Peyer's patch (tissue), 4 donors: ENCODE data around the gene NLK. TPM values are rescaled to one million over a fixed set of nuclear protein-coding genes. Genes with fewer than 3 reads are reported as not detected.
A peak's percentile ranks its signal among the peaks of the same experiment; 100 is the strongest.
"Not testable (repeated sequence)": the region's sequence is repeated elsewhere in the genome, so short reads cannot be mapped to it uniquely, and the experiment has no call there.

Experiments
- DNase-seq, 3 donors: peaks; one replicate each; pipeline ENCODE4 v3.0.0-alpha.2; 2017 to 2019
- H3K27ac ChIP-seq, 4 donors: fragments of 200-600 bp; sonication (generic); one replicate each; pipeline ENCODE4 v1.5.1; 2016 to 2019
- H3K27me3 ChIP-seq, 2 donors: fragments of 200-600 bp; sonication (generic); one replicate each; pipeline ENCODE4 v1.5.1; 2019
- H3K36me3 ChIP-seq, 3 donors: fragments of 200-600 bp; sonication (generic); one replicate each; pipeline ENCODE4 v1.5.1; 2016 to 2019
- H3K4me1 ChIP-seq, 4 donors: fragments of 200-600 bp; sonication (generic); one replicate each; pipeline ENCODE4 v1.5.1; 2016 to 2019
- H3K4me3 ChIP-seq, 4 donors: fragments of 200-600 bp; sonication (generic); 1 replicate in 3 of 4; 2 replicates in 1 of 4; pipeline ENCODE4 v1.5.1; 2016 to 2019; ENCODE audit warnings: mild to moderate bottlenecking in 1 of 4
- H3K9me3 ChIP-seq, 4 donors: fragments of 200-600 bp; sonication (generic); one replicate each; pipeline ENCODE4 v1.5.1; 2016 to 2019; ENCODE audit warnings: mild to moderate bottlenecking in 1 of 4
- CTCF ChIP-seq, 6 experiments: fragments of 450-650 bp in 4 of 6; fragments of 200-600 bp in 2 of 6; sonication (generic) in 1 of 6; IDR thresholded peaks; one replicate each; pipeline ENCODE4 v1.5.1; 2017 to 2019; ENCODE audit warnings: antibody characterized with exemption in 6 of 6, mild to moderate bottlenecking in 3 of 6, moderate library complexity in 1 of 6
- POLR2A ChIP-seq, 2 donors: fragments of 450-650 bp; IDR thresholded peaks; one replicate each; pipeline ENCODE4 v1.5.1; 2017; ENCODE audit warnings: antibody characterized with exemption in 2 of 2, mild to moderate bottlenecking in 2 of 2, moderate library complexity in 2 of 2
- small RNA-seq, 2 donors: library from RNA; depleted of rRNA; stranded (forward); fragments of <200 nt; gene quantifications; one replicate each; pipeline ENCODE3, GENCODE V24; 2016
- total RNA-seq, 4 donors: library from RNA; depleted of rRNA; stranded (reverse); fragments of >200 nt; gene quantifications; one replicate each; pipeline ENCODE4 v1.1.0, GENCODE V29; 2016

NLK gene
- total RNA-seq, 4 donors from 2014 or later: 20.5 to 45.4 (median 27.1) TPM

- H3K27me3 ChIP-seq, H3K36me3 ChIP-seq, H3K9me3 ChIP-seq, H3K27ac ChIP-seq, H3K4me1 ChIP-seq, DNase-seq, H3K4me3 ChIP-seq: not testable (repeated sequence)
- TF ChIP-seq CTCF (IDR thresholded peaks at IDR 0.05): peak in 1 of 6 experiments; percentile 2
These were observed 196.2 kb downstream of the NLK start for GRCh38 chr17:28238547-28239270.

DNA sequence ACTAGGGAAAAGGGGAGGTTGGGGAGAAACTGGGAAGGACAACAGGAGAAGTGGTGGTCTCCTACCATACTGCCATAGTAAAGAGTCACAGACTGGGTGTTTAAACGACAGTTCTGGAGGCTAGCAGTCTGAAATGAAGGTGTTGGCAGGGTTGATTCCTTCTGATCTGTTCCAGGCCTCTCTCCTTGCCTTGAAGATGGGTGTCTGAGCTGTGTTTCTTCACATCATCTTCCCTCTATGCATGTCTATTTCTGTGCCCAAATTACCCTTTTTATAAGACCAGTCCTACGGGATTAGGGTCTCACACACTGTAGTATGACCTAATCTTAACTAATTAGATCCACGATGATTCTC lies 196.8 kb downstream of the NLK start:
- Histone ChIP-seq H3K27ac (no peak overlapping the region), H3K4me1 (no peaks in the 10 kb centered on the region)

GRCh38 chr17:28240688-28241340 lies 198.3 kb downstream of the NLK start:
- Histone ChIP-seq H3K27me3 (no peaks in the 10 kb centered on the region), H3K4me1 (no peaks in the 10 kb centered on the region), H3K27ac (no peak overlapping the region), H3K9me3 (no peaks in the 10 kb centered on the region), H3K4me3 (no peak overlapping the region), H3K36me3 (no peaks in the 10 kb centered on the region)
- no peak for TF ChIP-seq POLR2A (IDR thresholded peaks at IDR 0.05)
- TF ChIP-seq CTCF (IDR thresholded peaks at IDR 0.05): no peak
- DNase-seq: no peak

More for the DNA sequence above, 196.8 kb downstream of the NLK start:
- no peaks in the 10 kb centered on the region for H3K36me3 ChIP-seq
- no peak for DNase-seq
- H3K27me3 ChIP-seq: no peaks in the 10 kb centered on the region
- TF ChIP-seq CTCF (IDR thresholded peaks at IDR 0.05) (no peak), POLR2A (IDR thresholded peaks at IDR 0.05) (no peak)
- no peaks in the 10 kb centered on the region for H3K9me3 ChIP-seq
- H3K4me3 ChIP-seq: no peak overlapping the region

DNA sequence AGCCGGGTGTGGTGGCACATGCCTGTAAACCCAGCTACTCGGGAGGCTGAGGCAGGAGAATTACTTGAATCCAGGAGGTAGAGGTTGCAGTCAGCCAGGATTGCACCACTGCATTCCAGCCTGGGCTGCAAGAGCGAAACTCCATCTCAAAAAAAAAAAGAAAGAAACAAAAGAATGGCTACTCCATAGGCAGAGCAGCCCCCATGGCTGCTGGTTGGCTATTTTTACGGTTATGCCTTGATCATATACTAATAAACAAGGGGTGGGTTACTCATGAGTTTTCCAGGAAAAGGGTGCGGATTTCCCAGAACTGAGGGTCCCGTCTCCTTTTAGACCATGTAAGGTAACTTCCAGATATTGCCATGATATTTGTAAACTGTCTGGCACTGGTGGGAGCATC lies 200.3 kb downstream of the NLK start:
- no peaks in the 10 kb centered on the region for H3K36me3 ChIP-seq
- H3K9me3 ChIP-seq: no peaks in the 10 kb centered on the region
- DNase-seq: no peak
- H3K4me3 ChIP-seq: no peak overlapping the region
- H3K27ac ChIP-seq: no peak overlapping the region
- H3K27me3 ChIP-seq: no peaks in the 10 kb centered on the region
- TF ChIP-seq POLR2A (IDR thresholded peaks at IDR 0.05) (no peak), CTCF (IDR thresholded peaks at IDR 0.05) (no peak)
- H3K4me1 ChIP-seq: no peaks in the 10 kb centered on the region

DNA sequence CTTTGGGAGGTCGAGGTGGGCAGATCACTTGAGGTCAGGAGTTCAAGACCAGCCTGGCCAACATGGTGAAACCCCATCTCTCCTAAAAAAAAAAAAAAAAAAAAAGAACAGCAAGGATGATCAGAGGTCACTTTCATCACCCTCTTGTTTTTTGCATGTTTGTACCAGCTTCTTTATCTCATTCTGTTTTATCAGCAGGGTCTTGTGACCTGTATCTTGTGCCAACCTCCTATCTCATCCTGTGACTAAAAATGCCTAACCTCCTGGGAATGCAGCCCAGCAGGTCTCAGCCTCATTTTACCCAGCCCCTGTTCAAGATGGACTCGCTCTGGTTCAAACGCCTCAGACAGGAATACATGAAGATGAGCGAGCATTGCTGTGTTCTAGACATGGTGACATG lies 200.8 kb downstream of the NLK start:
- not testable (repeated sequence) for H3K27ac ChIP-seq, H3K4me3 ChIP-seq, H3K9me3 ChIP-seq, H3K36me3 ChIP-seq, H3K27me3 ChIP-seq, DNase-seq, H3K4me1 ChIP-seq

DNA sequence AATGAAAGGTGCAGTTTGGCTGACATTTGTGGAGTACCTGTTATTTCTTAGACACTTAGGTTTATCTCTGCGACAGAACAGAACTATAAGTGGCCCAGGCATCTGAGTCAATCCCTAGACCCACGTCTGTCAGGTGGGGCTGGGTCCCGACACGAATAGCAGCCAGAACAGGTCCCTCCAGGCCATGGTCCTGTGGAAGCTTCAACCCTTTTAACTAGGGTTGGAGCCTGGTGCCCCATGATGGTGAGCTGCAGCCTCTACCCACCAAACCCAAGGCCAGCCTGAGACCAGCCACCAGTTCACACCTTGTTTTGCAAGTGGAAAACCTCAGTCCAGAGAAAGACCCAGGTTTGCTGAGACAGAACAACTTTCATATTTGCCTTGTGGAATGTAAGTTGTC lies 202.0 kb downstream of the NLK start:
- no peaks in the 10 kb centered on the region for H3K27me3 ChIP-seq
- H3K36me3 ChIP-seq: no peaks in the 10 kb centered on the region
- H3K4me1 ChIP-seq: no peaks in the 10 kb centered on the region
- TF ChIP-seq POLR2A (IDR thresholded peaks at IDR 0.05) (no peak), CTCF (IDR thresholded peaks at IDR 0.05) (no peak)
- no peaks in the 10 kb centered on the region for H3K9me3 ChIP-seq
- DNase-seq: no peak
- no peak overlapping the region for H3K27ac ChIP-seq
- H3K4me3 ChIP-seq: no peak overlapping the region

Small RNA genes lying within 50 kb of the gene (small RNA-seq; reads per million reads assigned to genes)
- gene RF00006: 0 reads per million in 2 donors
- 0 reads per million in 2 donors for gene RF00156
- 0 reads per million in 2 donors for gene RF00601
- 0 reads per million in 2 donors for gene RPS29P22

Other genes starting within 250 kb of the NLK start
- 10 to 100 TPM in 1 of 4 donors, 1 to 10 TPM in 3; 6.7 to 16.5 (median 7.7) TPM for gene NOS2, start 242.1 kb upstream of the NLK start, total RNA-seq
- 10 to 100 TPM; 11.6 to 17.0 (median 15.6) TPM for gene LYRM9, start 149.3 kb upstream of the NLK start, total RNA-seq